ENCODE data around the gene PATZ1. TPM values are rescaled to one million over a fixed set of nuclear protein-coding genes. Genes with fewer than 3 reads are reported as not detected.

The PATZ1 gene
- total and polyA plus RNA-seq, 2 of the 8 experiments (the other 6 are each of a cell fraction or from before 2014, with no cell fraction given) = 62.1 to 70.9 TPM

- H3K4me1 ChIP-seq (replicated peaks in 1 of 4; ENCODE audit: control insufficient read depth in 3 of 4, insufficient read depth in 4 of 4, low read length in 3 of 4) = peaks cover 0 to 5% (median 3%) of the 10 kb centered on the region in 4 experiments; a peak in 6 of 7 replicates
- H2AK5ac ChIP-seq (ENCODE audit: low read depth, low read length) = no peak overlapping the region
- H3K14ac ChIP-seq (ENCODE audit: insufficient read length) = no peak overlapping the region
- peaks cover 0 to under 1% (median 0%) of the 10 kb centered on the region in 4 experiments; a peak in 1 of 8 replicates for H3K36me3 ChIP-seq (ENCODE audit: control insufficient read depth in 2 of 4, insufficient read depth in 4 of 4, low read length in 3 of 4)
- no peak overlapping the region for H4K91ac ChIP-seq (replicated peaks; ENCODE audit: insufficient read length, low read length)
- no peak for DNase-seq (ENCODE audit: low read depth in 1 of 2, low spot score in 2 of 2)
- H3K9ac ChIP-seq (replicated peaks in 1 of 4; ENCODE audit: extremely low read depth in 1 of 4, low read depth in 3 of 4, low read length in 3 of 4) = no peak overlapping the region
- peaks cover 15% of the 10 kb centered on the region for H3K23me2 ChIP-seq (ENCODE audit: low read depth, low read length)
- no peak overlapping the region for H3K23ac ChIP-seq (ENCODE audit: insufficient read length)
- H2BK120ac ChIP-seq (replicated peaks; ENCODE audit: low read depth, low read length) = no peak overlapping the region
- H3K9me3 ChIP-seq (ENCODE audit: insufficient read depth in 2 of 2, low read depth in 1 of 2, low read length in 1 of 2) = no peaks in the 10 kb centered on the region
- no peak overlapping the region for H2BK15ac ChIP-seq (ENCODE audit: low read length)
- no peak overlapping the region for H2BK20ac ChIP-seq (ENCODE audit: low read length)
- H2BK12ac ChIP-seq (ENCODE audit: low read depth, low read length) = no peak overlapping the region
- no peak overlapping the region for H3K4me3 ChIP-seq (ENCODE audit: extremely low read depth in 1 of 4, insufficient read depth in 2 of 4, low read depth in 3 of 4, low read length in 4 of 4)
- H3K27ac ChIP-seq (ENCODE audit: low read depth, low read length) = no peak overlapping the region
- no peak overlapping the region for H2BK5ac ChIP-seq (ENCODE audit: low read depth, low read length)
- CTCF ChIA-PET (ENCODE audit: partially characterized antibody) = no interaction called here
- H4K20me1 ChIP-seq (replicated peaks in 1 of 2; ENCODE audit: control insufficient read depth in 1 of 2, insufficient read depth in 2 of 2, low read length in 2 of 2) = peaks cover 0 to 2% of the 10 kb centered on the region in 2 experiments
- no peaks in the 10 kb centered on the region for H3K79me1 ChIP-seq (ENCODE audit: low read depth, low read length)
- no peak overlapping the region for H4K5ac ChIP-seq (ENCODE audit: insufficient read length, low read depth, low read length)
- H3K79me2 ChIP-seq (ENCODE audit: control insufficient read depth in 1 of 2, insufficient read depth in 2 of 2, low read length in 2 of 2) = peaks cover 0 to 4% of the 10 kb centered on the region in 2 experiments; a peak in 2 of 4 replicates
- H4K8ac ChIP-seq (ENCODE audit: extremely low read depth, insufficient read depth, low read length) = no peak overlapping the region
- H3K4me2 ChIP-seq (ENCODE audit: insufficient read depth in 1 of 2, low read depth in 2 of 2, low read length in 2 of 2) = no peak overlapping the region
- H2AFZ ChIP-seq (ENCODE audit: low read length) = no peak overlapping the region
- POLR2A ChIA-PET (ENCODE audit: partially characterized antibody) = interaction anchor here (0.8 to 4.0 kb wide), 5 partner anchors 8 to 49 kb away, joined by 3 to 37 read pairs (median 4); partner anchors contain the start of gene DRG1
- FAIRE-seq = no peak
- no peaks in the 10 kb centered on the region for H3K27me3 ChIP-seq (replicated peaks in 1 of 4; ENCODE audit: control insufficient read depth in 3 of 4, extremely low read depth in 1 of 4, insufficient read depth in 3 of 4, low read length in 3 of 4)
- H3K18ac ChIP-seq (ENCODE audit: extremely low read depth, low read length) = no peak overlapping the region
- H3K4ac ChIP-seq (replicated peaks; ENCODE audit: insufficient read length, low read depth, low read length) = no peak overlapping the region
- no peak overlapping the region for H3K56ac ChIP-seq (replicated peaks; ENCODE audit: insufficient read length, low read depth, low read length)
- no peak for TF ChIP-seq SIX5 (IDR thresholded peaks at IDR 0.05; ENCODE audit: low read depth, low read length)
- TF ChIP-seq CBX8 (IDR thresholded peaks at IDR 0.05; ENCODE audit: borderline replicate concordance, low read depth, low read length) = no peak
- TF ChIP-seq, protein P1, sequence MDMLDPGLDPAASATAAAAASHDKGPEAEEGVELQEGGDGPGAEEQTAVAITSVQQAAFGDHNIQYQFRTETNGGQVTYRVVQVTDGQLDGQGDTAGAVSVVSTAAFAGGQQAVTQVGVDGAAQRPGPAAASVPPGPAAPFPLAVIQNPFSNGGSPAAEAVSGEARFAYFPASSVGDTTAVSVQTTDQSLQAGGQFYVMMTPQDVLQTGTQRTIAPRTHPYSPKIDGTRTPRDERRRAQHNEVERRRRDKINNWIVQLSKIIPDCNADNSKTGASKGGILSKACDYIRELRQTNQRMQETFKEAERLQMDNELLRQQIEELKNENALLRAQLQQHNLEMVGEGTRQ (IDR thresholded peaks at IDR 0.05; ENCODE audit: low read length) = no peak
- no peak for TF ChIP-seq SP4 (IDR thresholded peaks at IDR 0.05; ENCODE audit: low read length)
- TF ChIP-seq PHF8 (conservative IDR thresholded peaks at IDR 0.05; ENCODE audit: low read depth, low read length) = no peak
- TF ChIP-seq ZNF274 (IDR thresholded peaks at IDR 0.05; ENCODE audit: borderline replicate concordance, extremely low read depth, low read length) = no peak
- no peak for TF ChIP-seq JUN (IDR thresholded peaks at IDR 0.05; ENCODE audit: low read depth, low read length)
- no peak for TF ChIP-seq CREB1 (IDR thresholded peaks at IDR 0.05)
- no peak for TF ChIP-seq TEAD4 (IDR thresholded peaks at IDR 0.05; ENCODE audit: low read depth, low read length)
- TF ChIP-seq CTBP2 (IDR thresholded peaks at IDR 0.05; ENCODE audit: borderline replicate concordance, insufficient read depth, insufficient read length, low read length) = no peak
- no peak for TF ChIP-seq E2F6 (IDR thresholded peaks at IDR 0.05)
- TF ChIP-seq TBP (IDR thresholded peaks at IDR 0.05; ENCODE audit: low read depth, low read length) = no peak
- no peak for TF ChIP-seq RBBP5 (IDR thresholded peaks at IDR 0.05; ENCODE audit: borderline replicate concordance, low read depth, low read length)
- no peak for TF ChIP-seq RFX5 (IDR thresholded peaks at IDR 0.05; ENCODE audit: borderline replicate concordance, low read depth, low read length)
Observed at GRCh38 chr22:31349960-31350359, 3.8 kb upstream of the PATZ1 start.
